Measurements from ENCODE around the gene ZSCAN10. TPM values are rescaled to one million over a fixed set of nuclear protein-coding genes. Genes with fewer than 3 reads are reported as not detected.
"Not testable (repeated sequence)": the region's sequence is repeated elsewhere in the genome, so short reads cannot be mapped to it uniquely, and the experiment has no call there.

ZSCAN10 gene
- total RNA-seq, 1 donor: not detected

DNA sequence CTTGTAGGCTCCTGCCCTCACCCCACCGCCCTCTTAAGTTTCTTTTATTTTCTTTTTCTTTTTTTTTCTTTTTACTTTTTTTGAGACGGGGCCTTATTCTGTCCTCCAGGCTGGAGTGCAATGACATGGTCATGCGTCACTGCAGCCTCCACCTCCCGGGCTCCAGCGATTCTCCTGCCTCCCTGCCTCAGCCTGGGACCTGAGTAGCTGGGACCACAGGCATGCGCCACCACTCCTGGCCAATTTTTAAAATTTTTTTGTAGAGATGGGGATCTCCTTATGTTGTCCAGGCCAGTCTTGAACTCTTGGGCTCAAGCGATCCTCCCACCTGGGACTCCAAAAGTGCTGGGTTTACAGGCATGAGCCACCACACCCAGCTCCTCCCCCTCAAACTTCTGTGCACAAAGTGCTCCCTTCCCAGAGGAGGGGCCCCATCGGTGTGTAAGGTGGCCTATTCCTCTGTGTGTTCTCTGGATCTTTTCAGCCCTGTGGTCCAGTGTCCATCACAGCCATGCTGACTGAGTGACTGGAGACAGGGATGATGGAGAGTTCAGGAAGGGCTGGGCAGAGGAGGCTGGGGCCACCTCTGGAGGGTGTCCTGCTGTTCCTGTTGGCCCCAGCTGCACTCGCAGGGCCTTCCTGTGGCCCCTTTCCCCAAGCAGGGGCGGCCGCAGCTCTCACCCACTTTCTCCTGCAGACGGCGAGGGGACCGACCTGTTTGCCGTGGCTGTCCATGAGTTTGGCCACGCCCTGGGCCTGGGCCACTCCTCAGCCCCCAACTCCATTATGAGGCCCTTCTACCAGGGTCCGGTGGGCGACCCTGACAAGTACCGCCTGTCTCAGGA is 42.5 kb downstream of the ZSCAN10 start:
- no peak for DNase-seq (ENCODE audit: low read depth)
- no peak overlapping the region for H3K4me3 ChIP-seq (ENCODE audit: low read depth, low read length)

DNA sequence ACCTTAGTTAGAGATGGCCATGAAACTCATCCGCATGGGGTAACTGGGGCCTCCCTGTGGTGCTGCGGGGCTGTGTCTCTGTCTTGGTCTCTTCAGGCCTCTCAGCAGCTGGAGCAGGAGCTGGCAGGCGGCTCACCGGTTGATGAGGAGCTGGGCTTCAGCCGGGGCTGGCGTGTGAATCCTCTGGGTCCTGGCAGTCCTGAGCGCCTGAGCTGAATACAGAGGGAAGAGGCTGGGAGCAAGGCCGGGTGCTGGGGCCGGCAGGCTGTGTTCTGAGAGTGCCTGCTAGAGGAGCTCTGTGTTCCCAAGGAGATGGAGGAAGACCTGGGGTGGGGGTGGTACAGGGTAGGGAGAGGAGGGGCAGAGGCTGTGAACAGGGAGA is 43.4 kb downstream of the ZSCAN10 start:
- H3K4me3 ChIP-seq (ENCODE audit: low read depth, low read length); DNase-seq (ENCODE audit: low read depth): not testable (repeated sequence)

More for the DNA sequence above, 42.5 kb downstream of the ZSCAN10 start:
- TF ChIP-seq, protein P1, sequence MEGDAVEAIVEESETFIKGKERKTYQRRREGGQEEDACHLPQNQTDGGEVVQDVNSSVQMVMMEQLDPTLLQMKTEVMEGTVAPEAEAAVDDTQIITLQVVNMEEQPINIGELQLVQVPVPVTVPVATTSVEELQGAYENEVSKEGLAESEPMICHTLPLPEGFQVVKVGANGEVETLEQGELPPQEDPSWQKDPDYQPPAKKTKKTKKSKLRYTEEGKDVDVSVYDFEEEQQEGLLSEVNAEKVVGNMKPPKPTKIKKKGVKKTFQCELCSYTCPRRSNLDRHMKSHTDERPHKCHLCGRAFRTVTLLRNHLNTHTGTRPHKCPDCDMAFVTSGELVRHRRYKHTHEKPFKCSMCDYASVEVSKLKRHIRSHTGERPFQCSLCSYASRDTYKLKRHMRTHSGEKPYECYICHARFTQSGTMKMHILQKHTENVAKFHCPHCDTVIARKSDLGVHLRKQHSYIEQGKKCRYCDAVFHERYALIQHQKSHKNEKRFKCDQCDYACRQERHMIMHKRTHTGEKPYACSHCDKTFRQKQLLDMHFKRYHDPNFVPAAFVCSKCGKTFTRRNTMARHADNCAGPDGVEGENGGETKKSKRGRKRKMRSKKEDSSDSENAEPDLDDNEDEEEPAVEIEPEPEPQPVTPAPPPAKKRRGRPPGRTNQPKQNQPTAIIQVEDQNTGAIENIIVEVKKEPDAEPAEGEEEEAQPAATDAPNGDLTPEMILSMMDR (IDR thresholded peaks at IDR 0.05; ENCODE audit: insufficient read depth, low read depth, low read length): no peak

DNA sequence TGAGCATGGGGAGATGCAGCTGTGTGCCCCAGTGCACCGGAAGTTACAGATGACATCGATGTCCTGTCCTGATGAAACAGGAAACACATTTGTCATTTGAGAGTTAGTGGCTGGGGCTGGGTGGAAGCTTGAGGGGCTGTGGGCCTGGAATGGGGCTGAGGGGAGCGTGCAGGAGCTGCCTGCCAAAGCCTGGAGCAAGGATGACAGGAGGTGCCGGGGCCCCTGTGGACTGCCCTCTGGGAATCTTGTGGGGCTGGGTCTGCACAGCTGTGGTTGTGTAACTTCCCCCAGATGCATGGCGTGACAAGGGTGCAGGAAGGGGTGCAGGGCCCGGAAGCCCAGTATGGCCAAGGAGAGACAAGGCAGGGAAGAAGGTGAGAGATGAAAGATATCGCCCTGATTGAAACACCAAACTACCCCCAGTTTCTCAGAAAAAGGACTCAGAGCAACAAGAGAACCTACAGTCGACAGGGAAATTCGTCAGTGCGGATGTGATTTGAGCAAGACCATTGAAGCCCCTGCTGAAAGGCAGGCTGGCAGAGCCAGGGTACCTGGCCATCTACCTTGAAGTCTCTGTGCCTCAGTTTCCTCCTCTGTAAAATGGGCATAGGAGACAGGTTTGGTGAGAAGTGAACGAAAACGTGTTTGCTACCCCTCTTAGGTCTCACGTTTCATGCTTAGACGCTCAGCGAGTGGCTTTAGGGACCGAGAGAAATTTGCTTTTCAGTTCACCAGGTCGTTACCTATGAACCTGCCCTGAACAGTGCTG is 43.9 kb downstream of the ZSCAN10 start:
- no peak overlapping the region for H3K4me3 ChIP-seq (ENCODE audit: low read depth, low read length)
- DNase-seq (ENCODE audit: low read depth): no peak
- TF ChIP-seq, protein P1 (IDR thresholded peaks at IDR 0.05; ENCODE audit: insufficient read depth, low read depth, low read length): no peak

DNA sequence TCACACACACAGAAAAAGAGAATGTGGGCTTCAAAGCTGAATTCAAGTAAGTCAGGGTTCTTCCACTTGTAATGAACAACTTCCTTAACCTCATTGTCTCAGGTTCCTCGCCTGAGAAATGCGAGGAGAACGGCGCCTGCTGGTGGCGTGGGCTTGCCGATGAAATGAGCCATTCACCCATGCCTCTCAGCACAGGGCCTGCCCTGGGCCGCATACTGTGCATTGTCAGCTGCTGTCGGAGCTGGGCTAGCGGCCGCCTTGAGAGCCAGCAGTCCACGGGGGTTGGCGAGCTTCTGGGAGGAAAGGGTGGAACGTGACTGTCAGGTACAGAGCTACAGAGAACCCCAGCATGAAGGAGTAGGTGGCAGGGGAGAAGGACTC is 45.8 kb downstream of the ZSCAN10 start:
- H3K4me3 ChIP-seq (ENCODE audit: low read depth, low read length); DNase-seq (ENCODE audit: low read depth): not testable (repeated sequence)

DNA sequence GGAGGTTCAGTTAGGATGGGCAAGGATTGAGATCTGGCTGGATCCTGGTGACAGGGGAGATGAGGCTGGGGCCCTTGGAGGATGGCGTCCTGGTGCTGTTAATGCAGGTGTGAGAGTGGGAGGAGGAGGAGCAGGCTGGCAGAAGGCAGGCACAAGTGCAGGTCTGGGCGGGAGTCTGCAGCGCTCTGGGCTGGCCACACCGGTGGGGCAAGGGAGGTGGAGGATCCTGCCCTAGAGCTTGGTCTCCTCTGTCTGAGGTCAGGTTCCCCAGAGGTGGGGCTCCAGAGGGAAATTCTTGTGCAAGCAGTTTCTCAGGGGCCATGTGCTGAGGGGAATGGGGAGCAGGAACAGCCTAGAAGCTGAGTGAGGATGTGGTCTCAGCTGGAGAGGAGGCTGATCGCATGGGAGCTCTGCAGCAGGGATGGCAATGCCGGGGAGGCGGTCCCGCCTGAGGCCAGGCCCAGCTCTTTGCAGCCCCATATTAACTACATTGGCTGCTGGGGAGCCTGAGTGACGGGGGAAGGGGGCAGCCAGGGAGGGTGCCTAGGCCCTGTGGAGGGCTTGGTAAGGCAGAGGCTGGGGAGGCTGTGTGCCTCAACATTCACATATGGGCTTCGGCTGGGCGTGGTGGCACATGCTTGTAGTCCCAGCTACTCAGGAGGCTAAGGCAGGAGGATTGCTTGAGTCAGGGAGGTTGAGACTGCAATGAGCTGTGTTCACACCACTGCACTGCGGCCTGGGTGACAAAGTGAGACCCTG is 46.3 kb downstream of the ZSCAN10 start:
- DNase-seq (ENCODE audit: low read depth); H3K4me3 ChIP-seq (ENCODE audit: low read depth, low read length): not testable (repeated sequence)

DNA sequence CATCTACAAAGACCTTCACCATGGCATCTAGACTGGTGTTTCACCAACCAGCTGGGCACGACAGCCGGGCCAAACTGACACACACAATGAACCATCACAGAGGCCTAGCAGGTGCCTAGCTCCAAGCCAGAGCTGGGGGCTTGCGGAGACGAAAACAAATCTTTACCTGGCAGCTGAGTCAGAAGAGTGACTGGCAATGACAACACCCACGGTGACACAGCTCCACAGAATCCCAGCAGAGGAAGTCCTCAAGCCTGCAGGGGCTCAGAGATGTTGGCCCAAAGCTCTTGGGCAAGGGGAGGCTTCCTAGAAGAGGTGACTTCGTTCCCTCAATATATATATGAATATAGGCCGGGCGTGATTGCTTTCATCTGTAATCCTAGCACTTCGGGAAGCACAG is 47.6 kb downstream of the ZSCAN10 start:
- DNase-seq (ENCODE audit: low read depth): no peak
- no peak overlapping the region for H3K4me3 ChIP-seq (ENCODE audit: low read depth, low read length)
- TF ChIP-seq, protein P1 (IDR thresholded peaks at IDR 0.05; ENCODE audit: insufficient read depth, low read depth, low read length): no peak

DNA sequence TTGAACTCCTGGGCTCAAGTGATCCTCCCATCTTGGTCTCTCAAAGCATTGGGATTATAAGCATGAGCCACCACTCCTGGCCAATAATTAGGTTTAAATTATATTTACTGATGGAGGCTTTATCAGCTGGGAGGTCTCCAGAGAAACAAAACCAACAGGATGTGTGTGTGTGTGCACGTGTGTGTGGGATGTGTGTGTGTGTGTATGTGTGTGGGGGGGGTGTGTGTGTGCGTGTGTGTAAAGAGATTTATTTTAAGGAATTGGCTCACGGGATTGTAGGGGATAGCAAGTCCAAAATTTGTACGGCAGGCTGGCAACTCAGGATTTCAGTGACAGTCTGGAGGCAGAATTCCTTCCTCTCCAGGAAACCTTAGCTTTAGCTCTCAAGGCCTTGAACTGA is 48.1 kb downstream of the ZSCAN10 start:
- no peak for DNase-seq (ENCODE audit: low read depth)
- no peak overlapping the region for H3K4me3 ChIP-seq (ENCODE audit: low read depth, low read length)
- TF ChIP-seq, protein P1 (IDR thresholded peaks at IDR 0.05; ENCODE audit: insufficient read depth, low read depth, low read length): no peak

DNA sequence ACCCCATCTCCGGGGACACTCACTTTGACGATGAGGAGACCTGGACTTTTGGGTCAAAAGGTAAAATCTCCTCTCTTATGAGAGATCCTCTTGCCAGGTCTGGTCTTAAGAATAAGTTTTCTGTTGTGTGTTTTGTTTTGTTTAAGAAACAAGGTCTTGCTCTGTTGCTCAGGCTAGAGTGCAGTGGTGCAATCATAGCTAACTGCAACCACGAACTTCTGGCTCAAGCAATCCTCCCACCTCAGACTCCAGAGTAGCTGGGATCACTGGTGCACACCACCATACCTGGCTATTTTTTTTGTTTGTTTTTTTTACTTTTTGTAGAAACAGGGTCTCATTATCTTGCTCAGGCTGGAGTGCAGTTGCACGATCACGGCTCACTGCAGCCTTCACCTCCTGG is 48.6 kb downstream of the ZSCAN10 start:
- TF ChIP-seq, protein P1 (IDR thresholded peaks at IDR 0.05; ENCODE audit: insufficient read depth, low read depth, low read length): no peak
- DNase-seq (ENCODE audit: low read depth): no peak
- H3K4me3 ChIP-seq (ENCODE audit: low read depth, low read length): no peak overlapping the region

All from fibroblast of villous mesenchyme (primary cell).